Esophagus mucosa (tissue), 1 donor: Measurements from ENCODE around the gene KCNJ10. TPM values are rescaled to one million over a fixed set of nuclear protein-coding genes. Genes with fewer than 3 reads are reported as not detected.

Source experiments
- ATAC-seq: fragments of 200-7000 bp; cut with Tn5 transposase; one replicate; pipeline ENCODE4 v1.9.1; 2020
- total RNA-seq: library from RNA; stranded (reverse); gene quantifications from one replicate; pipeline ENCODE4 v1.2.4, GENCODE V29; 2023
- donor health status: DM: yes; HTN: yes; CAD: no.

Gene KCNJ10
- total RNA-seq, 1 donor from 2014 or later: not detected

GRCh38 chr1:160022330-160023310, 47.3 kb downstream of the KCNJ10 start:
- ATAC-seq: peak; percentile 59

GRCh38 chr1:160021376-160022074, 48.4 kb downstream of the KCNJ10 start:
- no peak for ATAC-seq

- no peak for ATAC-seq
Observed at GRCh38 chr1:160020196-160020595, 49.8 kb downstream of the KCNJ10 start.

- ATAC-seq: no peak
Observed at GRCh38 chr1:160018900-160019299, 51.1 kb downstream of the KCNJ10 start.

GRCh38 chr1:160018347-160018746, 51.6 kb downstream of the KCNJ10 start:
- no peak for ATAC-seq

GRCh38 chr1:160017592-160017991, 52.4 kb downstream of the KCNJ10 start:
- ATAC-seq: no peak

- ATAC-seq: no peak
Observed at GRCh38 chr1:160011781-160012180, 58.2 kb downstream of the KCNJ10 start.

GRCh38 chr1:160009801-160010200, 60.2 kb downstream of the KCNJ10 start:
- no peak for ATAC-seq

- no peak for ATAC-seq
Observed at GRCh38 chr1:160009081-160009480, 60.9 kb downstream of the KCNJ10 start.

GRCh38 chr1:160007577-160008200, 62.3 kb downstream of the KCNJ10 start:
- no peak for ATAC-seq

- peak; percentile 71 for ATAC-seq
Observed at GRCh38 chr1:160006312-160006940, 63.5 kb downstream of the KCNJ10 start.

- ATAC-seq: no peak
Observed at GRCh38 chr1:160005070-160005469, 64.9 kb downstream of the KCNJ10 start.

GRCh38 chr1:160004425-160004824, 65.5 kb downstream of the KCNJ10 start:
- ATAC-seq: no peak

GRCh38 chr1:160004001-160004400, 66.0 kb downstream of the KCNJ10 start:
- ATAC-seq: peak; percentile 20

GRCh38 chr1:160001440-160001839, 68.5 kb downstream of the KCNJ10 start:
- ATAC-seq: no peak

GRCh38 chr1:159999204-159999603, 70.8 kb downstream of the KCNJ10 start:
- no peak for ATAC-seq

- ATAC-seq: no peak
Observed at GRCh38 chr1:159996653-159997052, 73.3 kb downstream of the KCNJ10 start.

- ATAC-seq: no peak
Observed at GRCh38 chr1:159994896-159995295, 75.1 kb downstream of the KCNJ10 start.

GRCh38 chr1:159993911-159994310, 76.0 kb downstream of the KCNJ10 start:
- no peak for ATAC-seq

GRCh38 chr1:159992161-159992560, 77.8 kb downstream of the KCNJ10 start:
- ATAC-seq: no peak

GRCh38 chr1:159991513-159991912, 78.4 kb downstream of the KCNJ10 start:
- ATAC-seq: peak; percentile 94

GRCh38 chr1:159990005-159990404, 80.0 kb downstream of the KCNJ10 start:
- no peak for ATAC-seq

GRCh38 chr1:159989581-159989980, 80.4 kb downstream of the KCNJ10 start:
- no peak for ATAC-seq
